Measurements from ENCODE around the gene COX19.

DNA sequence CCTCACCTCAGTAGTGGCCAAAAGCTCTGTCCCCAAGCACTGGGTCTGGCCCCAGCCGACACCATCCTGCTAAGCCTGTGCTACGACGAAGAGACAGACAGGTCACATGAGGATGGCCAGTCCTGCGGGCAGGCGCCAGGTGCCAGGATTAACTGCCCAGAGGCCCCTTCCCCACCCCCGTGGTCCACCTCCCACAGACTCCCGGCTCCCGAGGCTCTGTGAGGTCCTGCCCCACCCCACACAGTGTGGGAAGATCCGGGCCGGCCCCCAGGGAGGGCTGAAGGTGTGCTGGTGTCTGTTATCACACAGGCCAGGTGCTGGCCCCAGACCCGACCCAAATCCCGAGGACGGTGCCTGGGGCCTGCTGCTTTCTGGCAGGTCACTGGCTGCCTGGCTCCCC is 34.9 kb upstream of the COX19 start:
- TF ChIP-seq LEF1 (IDR thresholded peaks at IDR 0.05; ENCODE audit: borderline replicate concordance) (no peak), FOXM1 (IDR thresholded peaks at IDR 0.05; ENCODE audit: borderline replicate concordance) (no peak), SP1 (IDR thresholded peaks at IDR 0.05) (no peak), SUZ12 (IDR thresholded peaks at IDR 0.05) (no peak), ELF4 (IDR thresholded peaks at IDR 0.05) (no peak), BHLHE40 (IDR thresholded peaks at IDR 0.05; ENCODE audit: borderline replicate concordance) (no peak), FOXA1 (IDR thresholded peaks at IDR 0.05) (no peak), NFRKB (IDR thresholded peaks at IDR 0.05) (no peak), TARDBP (IDR thresholded peaks at IDR 0.05) (no peak), HDGF (IDR thresholded peaks at IDR 0.05; ENCODE audit: borderline replicate concordance) (no peak), FOXK2 (IDR thresholded peaks at IDR 0.05) (no peak), CTBP1 (IDR thresholded peaks at IDR 0.05; ENCODE audit: borderline replicate concordance) (no peak)
- TF ChIP-seq, protein P1, sequence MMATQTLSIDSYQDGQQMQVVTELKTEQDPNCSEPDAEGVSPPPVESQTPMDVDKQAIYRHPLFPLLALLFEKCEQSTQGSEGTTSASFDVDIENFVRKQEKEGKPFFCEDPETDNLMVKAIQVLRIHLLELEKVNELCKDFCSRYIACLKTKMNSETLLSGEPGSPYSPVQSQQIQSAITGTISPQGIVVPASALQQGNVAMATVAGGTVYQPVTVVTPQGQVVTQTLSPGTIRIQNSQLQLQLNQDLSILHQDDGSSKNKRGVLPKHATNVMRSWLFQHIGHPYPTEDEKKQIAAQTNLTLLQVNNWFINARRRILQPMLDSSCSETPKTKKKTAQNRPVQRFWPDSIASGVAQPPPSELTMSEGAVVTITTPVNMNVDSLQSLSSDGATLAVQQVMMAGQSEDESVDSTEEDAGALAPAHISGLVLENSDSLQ (IDR thresholded peaks at IDR 0.05): no peak

Measured in HEK293T (cell line).